GM11168 (cell line): Measurements from ENCODE around the gene LHFPL2.
"Not testable (repeated sequence)": the region's sequence is repeated elsewhere in the genome, so short reads cannot be mapped to it uniquely, and the experiment has no call there.

Experiments used
- in situ Hi-C: fragments of 300-500 bp; cut with MboI; formaldehyde crosslinking; loops from one replicate; pipeline ENCODE4 v1.12.0; 2022; ENCODE audit warnings: low sequenced_read_pairs; ENCODE audit not compliant: unreplicated experiment

The LHFPL2 gene

GRCh38 chr5:78648359-78649210 is at the start of gene LHFPL2:
TSS of gene LHFPL2 (minus strand) at chr5:78648772. CDS start at chr5:78510213, 138,559 bp downstream.
- in situ Hi-C loops, result no loop called here

GRCh38 chr5:78696637-78697036 is 48.1 kb upstream of the LHFPL2 start:
- in situ Hi-C loops, result no loop called here

GRCh38 chr5:78696052-78696451 is 47.5 kb upstream of the LHFPL2 start:
- in situ Hi-C loops, result not testable (repeated sequence)

- in situ Hi-C loops, result no loop called here
Observed at GRCh38 chr5:78693339-78693738, 44.8 kb upstream of the LHFPL2 start.

- in situ Hi-C loops, result no loop called here
Observed at GRCh38 chr5:78691084-78691960, 42.8 kb upstream of the LHFPL2 start.

- in situ Hi-C loops, result no loop called here
Observed at GRCh38 chr5:78690253-78690972, 41.8 kb upstream of the LHFPL2 start.

GRCh38 chr5:78689540-78690252 is 41.1 kb upstream of the LHFPL2 start:
- in situ Hi-C loops, result no loop called here

- in situ Hi-C loops, result not testable (repeated sequence)
Observed at GRCh38 chr5:78687514-78687913, 38.9 kb upstream of the LHFPL2 start.

- in situ Hi-C loops, result not testable (repeated sequence)
Observed at GRCh38 chr5:78683905-78684304, 35.3 kb upstream of the LHFPL2 start.

GRCh38 chr5:78679905-78680304 is 31.3 kb upstream of the LHFPL2 start:
- in situ Hi-C loops, result no loop called here

GRCh38 chr5:78677777-78678668 is 29.5 kb upstream of the LHFPL2 start:
- in situ Hi-C loops, result no loop called here

- in situ Hi-C loops, result no loop called here
Observed at GRCh38 chr5:78675956-78676730, 27.6 kb upstream of the LHFPL2 start.

GRCh38 chr5:78673827-78674226 is 25.3 kb upstream of the LHFPL2 start:
- in situ Hi-C loops, result not testable (repeated sequence)

GRCh38 chr5:78672154-78672553 is 23.6 kb upstream of the LHFPL2 start:
- in situ Hi-C loops, result no loop called here

GRCh38 chr5:78671609-78672008 is 23.0 kb upstream of the LHFPL2 start:
- in situ Hi-C loops, result no loop called here

- in situ Hi-C loops, result no loop called here
Observed at GRCh38 chr5:78670701-78671269, 22.2 kb upstream of the LHFPL2 start.

- in situ Hi-C loops, result no loop called here
Observed at GRCh38 chr5:78669331-78669730, 20.8 kb upstream of the LHFPL2 start.
